ENCODE measurements around the gene TCEAL4. TPM values are rescaled to one million over a fixed set of nuclear protein-coding genes. Genes with fewer than 3 reads are reported as not detected.

TCEAL4 gene
- total and polyA plus RNA-seq, 2 of the 13 experiments (the other 11 are each of a cell fraction or from before 2014, with no cell fraction given): 12.6 to 31.0 TPM

- H3K4me3 ChIP-seq (replicated peaks in 1 of 3; ENCODE audit: insufficient read depth in 1 of 3, low read depth in 2 of 3, low read length in 3 of 3): no peak overlapping the region
- H3K9me3 ChIP-seq (ENCODE audit: low read length): no peaks in the 10 kb centered on the region
- peaks cover 14% of the 10 kb centered on the region for H3K4me1 ChIP-seq (ENCODE audit: insufficient read depth, low read length)
- CTCF ChIA-PET (ENCODE audit: low intra/inter-chr PET ratio, low total read pairs): no interaction called here
- no peaks in the 10 kb centered on the region for H3K36me3 ChIP-seq (replicated peaks in 1 of 2; ENCODE audit: control insufficient read depth in 1 of 2, insufficient read depth in 2 of 2, low read length in 2 of 2)
- H3K27ac ChIP-seq (ENCODE audit: extremely low read length, insufficient read depth, low read length): no peak overlapping the region
- intact Hi-C loops (cut with micrococcal nuclease; ENCODE audit: unreplicated experiment): no loop called here
- POLR2A ChIA-PET: no interaction called here
- H3K9ac ChIP-seq (ENCODE audit: insufficient read depth, low read depth, low read length): no peak overlapping the region
- ATAC-seq (no peak), DNase-seq (ENCODE audit: low spot score) (no peak), FAIRE-seq (no peak)
- in situ Hi-C loops (cut with HindIII; ENCODE audit: extremely low pct_ligation_motif_present, low pct_unique_long_range_greater_than_20kb): no loop called here
- H2AFZ ChIP-seq (ENCODE audit: low read length): no peak overlapping the region
- WGBS (ENCODE audit: low lambda C conversion rate): 43% methylated on average over 3 of the region's 3 CpGs
- no peaks in the 10 kb centered on the region for H3K27me3 ChIP-seq (ENCODE audit: control insufficient read depth in 1 of 2, insufficient read depth in 2 of 2, low read length in 2 of 2)
- no peaks in the 10 kb centered on the region for H4K20me1 ChIP-seq (ENCODE audit: insufficient read depth, low read length)
- no peak overlapping the region for H3K4me2 ChIP-seq (ENCODE audit: low read depth, low read length)
- no TSS peak for BruUV-seq (replicated peaks)
- no peaks in the 10 kb centered on the region for H3K79me2 ChIP-seq (ENCODE audit: insufficient read depth, low read length)
- TF ChIP-seq ZNF629 (CRISPR knock-in tag; conservative IDR thresholded peaks at IDR 0.05) (no peak), HNRNPLL (IDR thresholded peaks at IDR 0.05; ENCODE audit: low read depth, low read length, poor library complexity, severe bottlenecking) (no peak), DZIP1 (CRISPR knock-in tag; IDR thresholded peaks at IDR 0.05) (no peak), ZNF101 (CRISPR knock-in tag; IDR thresholded peaks at IDR 0.05; ENCODE audit: borderline replicate concordance, low read depth) (no peak), EHMT2 (IDR thresholded peaks at IDR 0.05; ENCODE audit: borderline replicate concordance, low read depth, low read length) (no peak), SIN3B (IDR thresholded peaks at IDR 0.05; ENCODE audit: low read length) (no peak), ZNF83 (CRISPR knock-in tag; IDR thresholded peaks at IDR 0.05; ENCODE audit: borderline replicate concordance) (no peak), TFDP1 (CRISPR knock-in tag; IDR thresholded peaks at IDR 0.05; ENCODE audit: borderline replicate concordance) (no peak), ZNF580 (CRISPR knock-in tag; IDR thresholded peaks at IDR 0.05; ENCODE audit: borderline replicate concordance, low read depth) (no peak), DMAP1 (CRISPR knock-in tag; IDR thresholded peaks at IDR 0.05) (no peak), ZNF567 (CRISPR knock-in tag; IDR thresholded peaks at IDR 0.05; ENCODE audit: borderline replicate concordance) (no peak), NKX3-1 (CRISPR knock-in tag; IDR thresholded peaks at IDR 0.05) (no peak), CEBPZ (IDR thresholded peaks at IDR 0.05; ENCODE audit: low read length) (no peak), TBP (CRISPR knock-in tag; IDR thresholded peaks at IDR 0.05) (no peak), SNRNP70 (IDR thresholded peaks at IDR 0.05; ENCODE audit: low read depth, low read length) (no peak), TRIM24 (CRISPR knock-in tag; IDR thresholded peaks at IDR 0.05) (no peak), ZNF7 (CRISPR knock-in tag; IDR thresholded peaks at IDR 0.05) (no peak)
Measured at GRCh38 chrX:103550415-103551051, 34.8 kb upstream of the TCEAL4 start.

Data from HepG2 (cell line).